ENCODE data around the gene RNF217.
"Not testable (repeated sequence)": the region's sequence is repeated elsewhere in the genome, so short reads cannot be mapped to it uniquely, and the experiment has no call there.

The RNF217 gene

GRCh38 chr6:124963831-124964763 is 1.9 kb downstream of the RNF217 start:
- no peak for DNase-seq

- DNase-seq, result no peak
These were observed 2.5 kb downstream of the RNF217 start for GRCh38 chr6:124964764-124965105.

- DNase-seq, result not testable (repeated sequence)
These were observed 3.2 kb downstream of the RNF217 start for GRCh38 chr6:124965424-124965850.

GRCh38 chr6:124967444-124967843 is 5.2 kb downstream of the RNF217 start:
- DNase-seq, result no peak

- DNase-seq, result no peak
These were observed 6.2 kb downstream of the RNF217 start for GRCh38 chr6:124968401-124968800.

- no peak for DNase-seq
These were observed 8.0 kb downstream of the RNF217 start for GRCh38 chr6:124970243-124970642.

- no peak for DNase-seq
These were observed 8.5 kb downstream of the RNF217 start for GRCh38 chr6:124970763-124971162.

- DNase-seq, result no peak
These were observed 11.5 kb downstream of the RNF217 start for GRCh38 chr6:124973780-124974179.

- no peak for DNase-seq
These were observed 12.6 kb downstream of the RNF217 start for GRCh38 chr6:124974771-124975377.

GRCh38 chr6:124977067-124977908 is 15.1 kb downstream of the RNF217 start:
- DNase-seq, result no peak

- no peak for DNase-seq
These were observed 16.4 kb downstream of the RNF217 start for GRCh38 chr6:124978451-124979293.

GRCh38 chr6:124979294-124979678 is 17.0 kb downstream of the RNF217 start:
- DNase-seq, result no peak

GRCh38 chr6:124982669-124983068 is 20.4 kb downstream of the RNF217 start:
- DNase-seq, result no peak

GRCh38 chr6:124983383-124984083 is 21.3 kb downstream of the RNF217 start:
- DNase-seq, result no peak

- DNase-seq, result no peak
These were observed 22.6 kb downstream of the RNF217 start for GRCh38 chr6:124984668-124985338.

GRCh38 chr6:124986164-124986563 is 23.9 kb downstream of the RNF217 start:
- no peak for DNase-seq

GRCh38 chr6:124987291-124987690 is 25.1 kb downstream of the RNF217 start:
- DNase-seq, result no peak

GRCh38 chr6:124987999-124988591 is 25.9 kb downstream of the RNF217 start:
- DNase-seq, result no peak

GRCh38 chr6:124989136-124989983 is 27.1 kb downstream of the RNF217 start:
- DNase-seq, result no peak

GRCh38 chr6:124990988-124991387 is 28.8 kb downstream of the RNF217 start:
- DNase-seq, result no peak

Measured in NCI-H2081 treated with DMSO at 0.1 percent for 48 hours (cell line).